DMS53 (cell line): ENCODE measurements around the gene ISG20L2.

Experiments
- DNase-seq: peaks from one replicate; lab custom pipeline; 2025; lab: John Stamatoyannopoulos, UW

The ISG20L2 gene

DNA sequence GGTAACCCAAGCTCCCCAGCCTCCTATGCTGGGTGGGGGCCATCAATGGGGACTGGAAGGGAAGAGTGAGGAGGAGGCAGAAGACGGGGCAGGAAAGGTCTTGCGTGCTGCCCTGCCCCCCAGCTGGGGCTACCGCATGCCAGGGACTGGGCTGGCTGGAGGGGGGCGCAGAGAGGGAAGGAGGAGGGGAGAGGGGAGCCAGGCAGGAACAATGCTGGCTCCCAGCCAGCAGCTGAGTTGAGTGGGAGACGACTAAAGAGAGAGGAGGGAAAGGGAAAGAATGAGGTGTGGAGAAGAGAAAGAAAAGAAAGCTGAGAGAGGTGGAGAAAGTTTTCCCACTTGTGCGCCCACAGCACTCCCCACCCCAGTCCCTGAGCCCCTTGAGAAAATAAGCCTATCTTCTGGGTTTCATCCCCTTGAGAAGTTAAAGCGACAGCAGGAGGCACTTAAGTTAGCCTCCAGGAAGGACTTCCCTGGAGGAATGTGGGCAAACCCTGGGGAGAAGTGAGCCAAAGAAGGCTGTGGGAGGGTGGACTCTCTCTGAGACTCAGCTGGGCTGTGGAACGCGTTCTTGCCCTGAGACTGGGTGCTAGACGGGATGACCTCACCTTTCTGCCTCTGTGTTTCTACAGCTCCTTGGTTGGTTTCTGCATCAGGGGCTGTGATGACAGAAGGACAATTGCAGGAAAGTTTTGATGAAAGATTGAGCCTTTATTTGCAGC lies 38.5 kb downstream of the ISG20L2 start:
- DNase-seq = no peak

DNA sequence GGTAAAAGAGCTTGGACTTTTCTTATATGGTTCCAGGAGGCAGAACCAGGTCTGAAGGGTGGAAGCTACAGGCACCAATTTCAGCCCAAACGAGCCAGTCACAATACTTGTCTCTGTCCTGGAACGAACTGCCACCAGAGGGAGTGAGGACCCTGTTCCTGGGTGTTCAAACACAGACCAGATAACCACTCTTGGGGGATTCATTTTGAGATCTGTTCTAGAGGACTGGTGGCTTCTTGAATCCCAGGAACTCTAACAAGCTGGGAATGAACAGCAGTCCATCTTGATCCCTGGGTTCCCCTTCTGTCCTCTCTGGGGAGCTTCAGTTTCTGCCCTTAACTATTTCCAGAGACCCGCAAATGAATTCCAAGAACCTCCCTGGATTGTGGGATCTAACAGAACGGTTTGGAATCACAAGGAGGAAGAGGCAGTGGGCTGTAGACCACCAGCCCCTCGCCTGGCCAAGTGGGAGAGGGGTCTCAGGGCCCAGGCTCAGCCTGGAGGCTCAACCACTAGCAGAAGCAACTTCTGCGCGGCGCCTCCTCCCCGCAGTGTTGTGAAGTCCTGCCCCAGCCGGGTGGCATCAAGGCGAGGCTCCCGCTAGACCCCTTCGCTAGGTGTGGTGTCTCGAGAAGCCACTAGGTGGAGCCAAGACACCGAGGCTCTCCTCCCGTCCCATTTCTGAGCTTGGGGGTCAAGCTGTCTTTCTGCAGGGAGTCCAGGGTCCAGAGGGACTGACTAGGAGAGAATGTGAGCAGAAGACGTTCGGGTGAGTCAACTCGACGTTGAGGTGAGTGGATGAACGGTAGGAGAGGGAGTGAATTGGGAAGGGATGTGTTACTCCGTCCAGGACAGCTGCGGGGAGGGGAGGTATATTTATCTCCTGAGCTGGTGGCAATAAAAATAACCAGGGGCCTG lies 39.3 kb downstream of the ISG20L2 start:
- peak; percentile 92 for DNase-seq

DNA sequence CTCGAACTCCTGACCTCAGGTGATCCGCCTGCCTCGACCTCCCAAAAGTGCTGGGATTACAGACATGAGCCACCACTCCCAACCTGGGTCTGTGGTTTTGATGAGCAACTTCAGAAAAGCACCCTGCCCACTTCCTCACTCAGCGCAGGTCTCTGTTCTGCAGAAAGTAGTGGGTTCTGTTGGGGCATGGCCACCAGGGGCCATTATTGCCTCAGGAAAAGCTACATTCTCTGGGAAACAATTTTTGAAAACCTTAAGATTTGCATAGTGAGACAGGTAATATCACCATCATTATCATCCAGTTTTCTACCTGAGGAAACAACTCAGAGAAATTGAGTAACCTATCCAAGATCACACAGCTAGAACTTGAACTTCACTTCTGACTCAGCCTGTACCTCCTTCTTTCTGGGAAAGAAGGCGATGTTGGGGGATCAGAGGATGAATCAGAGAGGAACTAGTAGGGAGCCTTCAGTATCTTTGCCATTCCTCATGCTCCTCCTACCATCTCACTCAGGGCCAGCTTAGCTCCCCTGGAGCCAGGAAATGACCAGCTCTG lies 44.3 kb downstream of the ISG20L2 start:
- no peak for DNase-seq

DNA sequence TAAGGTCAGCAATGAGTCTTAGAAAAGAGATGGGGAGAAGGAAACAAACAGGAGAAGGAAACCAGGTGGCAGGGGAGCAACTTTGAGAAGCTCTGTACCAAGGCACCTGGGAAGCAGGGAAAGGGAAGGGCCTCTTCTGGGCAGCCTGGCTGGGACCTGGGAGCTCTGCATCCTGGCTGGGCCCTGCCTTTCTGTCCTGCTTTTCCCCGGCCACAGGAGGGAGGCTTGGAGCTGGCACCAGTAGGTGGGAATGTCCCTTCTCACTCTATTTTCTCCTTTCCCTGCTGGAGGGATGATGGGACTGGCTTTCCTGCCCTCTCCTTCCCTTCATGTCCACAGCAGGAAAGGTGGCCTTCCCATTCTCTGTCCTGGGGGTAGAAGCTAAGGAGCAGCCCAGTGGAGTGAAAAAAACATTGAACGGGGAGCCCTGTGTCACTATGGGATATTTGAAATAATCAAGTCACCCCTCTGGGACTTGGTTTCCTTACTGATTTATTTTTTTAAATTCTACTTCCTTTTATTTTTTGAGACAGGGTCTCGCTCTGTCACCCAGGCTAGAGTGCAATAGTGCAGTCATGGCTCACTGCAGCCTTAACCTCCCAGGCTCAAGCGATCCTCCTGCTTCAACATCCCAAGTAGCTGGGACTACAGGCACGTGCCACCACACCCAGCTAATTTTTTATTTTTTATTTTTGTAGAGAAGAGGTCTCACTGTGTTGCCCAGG lies 46.2 kb downstream of the ISG20L2 start:
- peak; percentile 39 for DNase-seq

DNA sequence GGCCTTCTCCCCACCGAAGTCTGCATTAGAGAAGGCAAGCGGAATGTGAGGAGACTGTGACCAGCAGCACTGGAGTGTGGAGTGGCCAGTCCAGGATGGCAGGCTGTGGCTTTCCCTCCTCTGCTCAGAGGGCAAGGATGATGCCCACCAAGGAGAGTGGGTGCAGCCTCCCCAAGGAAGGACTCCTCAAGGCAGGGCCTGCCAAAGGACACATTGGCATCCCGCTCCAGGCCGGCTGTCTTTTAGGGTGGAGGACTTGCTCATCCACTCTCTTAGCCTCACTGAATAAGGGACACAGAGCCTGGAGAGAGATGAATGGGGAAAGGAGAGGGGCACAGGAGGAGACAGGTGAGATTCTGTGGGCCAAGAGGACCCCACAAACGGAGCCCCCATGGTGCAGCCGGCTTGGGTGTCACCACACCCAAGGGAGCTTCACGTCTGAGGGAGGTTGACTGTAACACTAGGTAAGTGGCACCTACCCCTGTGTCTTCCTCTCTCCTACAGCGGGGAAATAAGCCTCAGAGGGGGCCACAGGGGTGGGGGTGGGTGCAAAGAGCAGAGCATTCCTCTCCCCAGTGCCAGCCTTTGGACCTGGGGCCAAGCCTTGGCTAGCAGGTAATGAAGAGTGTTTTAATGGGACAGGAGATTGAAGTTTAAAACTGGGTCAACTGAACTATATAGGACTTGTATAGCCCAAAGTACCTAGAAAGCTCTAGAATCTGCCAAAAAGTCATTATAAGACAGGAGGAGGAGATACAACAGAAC lies 47.2 kb downstream of the ISG20L2 start:
- no peak for DNase-seq

DNA sequence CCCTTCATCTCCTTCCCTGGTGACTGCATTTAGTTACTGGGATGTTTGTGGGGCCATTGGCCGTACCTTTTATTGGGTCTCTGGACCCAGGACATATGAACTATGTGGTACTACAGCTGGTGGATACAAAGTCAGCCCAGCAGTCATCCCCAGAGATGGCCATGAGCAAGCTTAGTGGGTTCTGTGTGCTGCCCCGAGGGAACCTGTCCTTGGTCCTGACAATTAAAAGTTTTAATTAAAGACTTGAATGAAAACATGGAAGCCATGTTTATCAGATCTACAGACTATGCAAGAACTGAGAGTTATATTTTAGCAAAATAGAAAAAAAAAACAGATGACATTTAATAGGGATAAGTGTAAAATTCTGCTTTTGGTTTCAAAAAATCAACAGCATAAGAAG lies 48.5 kb downstream of the ISG20L2 start:
- no peak for DNase-seq

DNA sequence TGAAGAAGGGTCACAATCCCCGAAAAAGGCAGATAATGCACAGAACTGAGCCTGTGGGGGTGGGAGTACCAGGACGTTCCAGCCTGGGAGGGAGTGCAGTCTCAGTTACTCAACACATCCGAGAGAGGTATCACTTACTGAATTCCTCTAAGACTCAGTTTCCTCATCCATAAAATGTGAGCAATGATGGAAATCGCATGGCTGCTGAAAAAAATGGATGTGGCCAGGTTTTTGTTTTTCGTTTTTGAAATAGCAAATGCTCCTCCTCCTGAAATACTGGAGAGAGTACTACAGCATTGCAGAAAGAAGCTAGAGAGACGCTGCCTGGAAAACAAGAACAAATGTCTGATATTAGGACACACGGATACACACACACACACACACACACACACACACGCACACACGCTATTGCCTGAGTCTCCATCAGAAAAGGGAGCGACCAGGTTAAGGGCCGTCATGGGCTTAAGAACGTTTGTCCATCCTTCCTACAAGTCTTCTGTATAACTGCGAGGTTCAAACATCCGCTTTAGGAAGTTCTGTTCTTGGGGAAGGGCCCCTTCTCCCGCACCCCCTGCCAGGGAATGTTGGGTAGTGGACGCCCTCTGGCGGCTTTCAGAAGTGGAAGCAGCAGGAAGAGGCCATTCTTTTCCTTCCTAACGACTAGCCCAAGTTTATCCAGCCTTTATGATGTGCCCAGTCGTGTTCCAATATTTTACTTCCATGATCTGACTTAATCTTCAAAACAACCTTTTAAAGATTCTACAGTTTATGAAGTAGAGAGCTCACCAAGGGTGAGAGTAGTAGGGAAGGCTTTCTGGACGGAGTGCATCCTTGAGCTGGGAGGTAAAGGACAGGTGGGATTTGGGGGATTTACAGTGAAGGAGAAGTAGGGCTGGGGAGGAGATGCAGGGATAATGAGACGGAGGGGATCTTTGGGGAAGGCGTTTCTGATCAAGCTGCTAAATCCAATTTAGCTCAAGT lies 50.7 kb downstream of the ISG20L2 start:
- DNase-seq = peak; percentile 93

DNA sequence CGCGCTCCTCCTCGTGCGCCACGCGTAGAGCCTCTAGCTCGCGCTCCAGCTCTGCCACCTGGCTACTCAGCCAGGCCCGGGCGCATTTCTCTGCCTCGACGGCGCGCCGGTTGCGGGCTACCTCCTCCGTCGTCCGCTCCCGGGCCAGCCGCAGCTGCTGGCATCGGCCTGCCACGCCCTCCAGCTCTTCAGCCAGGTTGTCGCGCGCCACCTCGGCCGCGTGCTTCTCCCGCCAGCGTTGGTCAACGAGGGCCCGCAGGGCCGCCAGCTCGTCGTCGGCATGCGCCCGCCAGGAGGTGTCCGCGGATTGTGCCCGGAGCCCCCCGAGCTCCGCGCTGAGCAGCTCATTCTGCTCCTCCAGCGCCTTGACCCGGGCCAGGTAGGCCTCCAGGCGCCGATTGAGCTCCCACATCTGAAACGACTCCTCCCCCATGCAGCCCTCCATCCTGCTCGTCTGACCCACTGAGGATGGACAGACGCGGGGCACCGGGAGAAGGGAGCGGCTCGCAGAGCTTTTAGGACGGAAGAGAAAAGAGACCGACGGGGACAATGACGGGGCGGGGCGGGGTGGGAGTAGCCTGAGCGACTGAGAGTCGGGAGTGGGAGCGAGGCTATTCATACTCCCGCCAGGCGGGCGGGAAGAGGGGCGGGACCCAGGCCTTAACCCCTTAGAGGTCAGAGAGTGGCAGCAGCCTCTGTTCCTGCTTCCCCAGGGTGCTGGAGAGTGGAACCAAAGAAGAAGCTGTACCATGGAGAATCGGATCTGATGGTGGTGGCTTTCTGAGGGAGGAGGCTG lies 51.5 kb downstream of the ISG20L2 start, which contains the start of gene NES:
NES (minus strand) TSS at position 588 of the 796 bp plus-strand sequence; CDS start at position 445, 143 bp downstream.
- peak; percentile 92 for DNase-seq

DNA sequence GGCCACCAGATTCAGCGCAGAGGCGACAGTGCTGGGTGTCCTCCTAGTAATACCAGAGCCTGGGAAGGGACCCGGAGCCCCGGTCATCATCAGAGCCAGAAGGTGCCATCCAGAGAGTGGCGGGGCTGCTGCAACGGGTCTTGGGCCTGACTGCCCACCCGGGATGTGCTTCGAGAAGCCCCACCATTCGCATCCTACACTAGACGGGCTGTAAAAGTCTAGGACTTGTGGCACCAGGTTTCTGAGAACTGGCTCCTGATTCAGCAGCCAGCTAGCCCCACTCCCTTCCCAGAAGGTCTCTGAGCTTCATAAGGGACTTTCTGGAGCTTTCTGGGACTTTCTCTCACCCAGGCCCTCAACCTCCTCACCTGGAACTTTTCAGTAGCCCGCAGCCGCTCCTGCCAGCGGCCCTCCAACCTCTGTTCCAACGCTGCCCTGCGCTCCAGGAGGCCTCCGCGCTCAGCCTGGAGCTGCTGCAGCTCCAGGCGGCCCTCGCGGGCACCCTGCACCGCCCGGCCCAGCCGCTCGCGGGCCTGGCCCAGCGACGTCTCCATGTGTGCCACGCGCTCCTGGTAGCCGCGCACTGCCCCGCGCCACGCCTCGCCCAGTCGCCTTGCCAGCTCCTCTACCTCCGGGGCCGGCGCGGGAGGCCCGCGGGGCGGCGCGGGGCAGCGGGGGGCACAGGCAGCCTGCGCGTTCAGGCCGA lies 52.3 kb downstream of the ISG20L2 start:
- peak; percentile 71 for DNase-seq

DNA sequence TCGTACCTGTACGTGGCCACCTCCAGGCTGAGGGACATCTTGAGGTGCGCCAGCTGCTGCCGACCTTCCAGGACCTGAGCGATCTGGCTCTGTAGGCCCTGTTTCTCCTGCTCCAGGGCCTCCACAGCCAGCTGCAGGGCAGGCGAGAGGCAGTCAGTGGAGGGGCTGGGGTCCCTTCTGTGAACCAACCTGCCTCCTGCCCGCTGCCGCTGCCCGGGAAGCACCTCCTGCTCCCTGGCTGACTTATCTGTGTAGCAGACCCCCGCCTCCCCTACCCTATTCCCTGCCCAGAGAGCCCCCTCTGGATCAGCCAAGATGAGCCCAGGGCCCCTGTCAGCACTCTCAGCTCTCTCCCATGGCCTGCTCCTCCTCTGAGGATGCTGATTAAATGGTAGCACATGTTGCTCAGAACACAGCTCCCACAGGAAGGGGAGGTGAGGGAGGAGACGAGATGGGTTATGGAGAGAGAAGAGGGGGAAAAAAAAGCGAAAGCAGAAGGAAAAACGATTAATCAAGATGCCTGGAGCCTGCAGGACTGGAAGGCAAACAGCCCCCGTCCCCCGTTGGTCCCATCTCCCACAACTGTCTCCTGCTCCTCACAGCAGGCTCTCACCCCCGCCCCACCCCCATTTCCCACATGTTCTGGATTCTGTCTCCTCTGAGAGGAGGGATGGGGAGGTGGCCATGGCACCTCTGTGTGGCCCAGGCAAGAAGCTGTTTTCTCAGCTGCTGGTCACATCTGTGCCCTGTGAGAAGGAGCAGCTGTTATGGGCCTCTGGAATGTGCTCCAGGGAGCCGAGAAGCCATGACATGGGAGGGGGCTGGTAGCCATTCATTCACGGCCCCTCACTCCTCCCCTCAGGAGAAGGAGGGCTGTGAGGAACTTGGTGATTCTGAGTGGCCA lies 53.1 kb downstream of the ISG20L2 start:
- DNase-seq = peak; percentile 62

DNA sequence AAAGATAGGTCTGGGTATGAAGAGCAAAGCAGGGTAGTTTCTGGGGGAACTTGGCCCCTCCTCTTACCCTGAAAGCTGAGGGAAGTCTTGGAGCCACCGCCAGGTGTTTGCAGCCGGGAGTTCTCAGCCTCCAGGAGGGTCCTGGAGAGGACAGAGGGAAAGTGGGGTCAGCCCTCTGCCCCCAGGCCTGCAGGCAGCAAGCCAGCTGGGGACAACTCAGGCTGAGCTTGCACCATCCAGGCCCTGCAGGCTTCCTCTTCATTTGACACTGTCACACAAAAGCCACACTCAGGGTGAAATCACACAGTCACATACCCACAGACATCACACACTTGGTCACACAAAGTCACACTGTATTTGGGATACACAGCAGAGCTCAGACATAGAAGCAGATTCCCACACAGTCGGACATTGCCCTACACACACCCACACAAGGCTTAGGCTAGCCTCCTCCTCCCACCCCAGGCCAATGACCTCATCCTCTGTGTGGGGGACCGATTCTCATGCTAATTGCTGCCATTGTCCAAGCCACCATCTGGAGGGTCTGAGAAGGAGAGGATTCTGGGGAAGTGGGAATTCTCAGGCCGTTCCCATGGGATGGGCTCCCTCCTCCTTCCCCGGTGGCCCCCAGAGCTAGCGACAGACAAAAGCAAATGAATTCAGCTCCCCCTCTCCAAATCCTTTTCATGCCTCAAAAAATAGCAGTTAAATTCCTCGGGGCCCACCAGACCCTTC lies 55.0 kb downstream of the ISG20L2 start:
- no peak for DNase-seq
